Naive thymus-derived CD4-positive, alpha-beta T cell (primary cell): ENCODE results near the gene FAF1. TPM values are rescaled to one million over a fixed set of nuclear protein-coding genes. Genes with fewer than 3 reads are reported as not detected.
"Not testable (repeated sequence)": the region's sequence is repeated elsewhere in the genome, so short reads cannot be mapped to it uniquely, and the experiment has no call there.

Experiments used
- ATAC-seq: fragments of 150-1000 bp; cut with Tn5 transposase; 2 replicates; pipeline ENCODE4 v1.10.0; 2021; ENCODE audit warnings: mild to moderate bottlenecking, moderate library complexity
- CTCF ChIA-PET: fragments of 350-600 bp; sonication (Branson Sonifier 250); formaldehyde crosslinking; loops from one replicate; lab custom pipeline; 2021; ENCODE audit warnings: antibody characterized with exemption; lab: Charles Lee
- POLR2A ChIA-PET: fragments of 350-600 bp; sonication (Branson Sonifier 250); formaldehyde crosslinking; loops from one replicate; lab custom pipeline; 2021; ENCODE audit warnings: antibody characterized with exemption, inconsistent platforms; lab: Charles Lee
- DNase-seq, 9 donors: peaks; one replicate each; pipeline versions ENCODE4 v3.0.0 to v3.0.0-alpha.2; 2020 to 2022; ENCODE audit warnings: mixed read lengths in 1 of 9
- H3K27ac ChIP-seq: one replicate; pipeline ENCODE4 v1.7.0; 2013; ENCODE audit warnings: mild to moderate bottlenecking, low read depth, low read length, moderate library complexity
- H3K27me3 ChIP-seq, 2 donors: one replicate each; pipeline ENCODE4 v1.7.0; 2013; ENCODE audit warnings: low read length in 2 of 2, mild to moderate bottlenecking in 2 of 2, moderate library complexity in 2 of 2; ENCODE audit not compliant: control insufficient read depth in 2 of 2, insufficient read depth in 2 of 2
- H3K36me3 ChIP-seq, 3 experiments: 1 replicate in 2 of 3; 2 replicates in 1 of 3; pipeline ENCODE4 v1.7.0; 2013; ENCODE audit warnings: low read length in 3 of 3, mild to moderate bottlenecking in 3 of 3, moderate library complexity in 1 of 3; ENCODE audit not compliant: insufficient read depth in 3 of 3, control insufficient read depth in 2 of 3
- H3K4me1 ChIP-seq, 2 donors: one replicate each; pipeline ENCODE4 v1.7.0; 2013; ENCODE audit warnings: low read length in 2 of 2, mild to moderate bottlenecking in 2 of 2, moderate library complexity in 1 of 2; ENCODE audit not compliant: control insufficient read depth in 2 of 2, insufficient read depth in 2 of 2
- H3K4me3 ChIP-seq: 2 replicates; pipeline ENCODE4 v1.7.0; 2013; ENCODE audit warnings: mild to moderate bottlenecking, low read length
- H3K9me3 ChIP-seq, 3 experiments: 1 replicate in 2 of 3; 2 replicates in 1 of 3; pipeline ENCODE4 v1.7.0; 2013; ENCODE audit warnings: low read length in 3 of 3; ENCODE audit not compliant: control insufficient read depth in 2 of 3
- H3K27ac Mint-ChIP-seq, 9 donors: one replicate each; pipeline ENCODE4 v1.8.0; 2020 to 2022; ENCODE audit warnings: mixed read lengths in 9 of 9, mild to moderate bottlenecking in 8 of 9, moderate library complexity in 5 of 9, inconsistent platforms in 2 of 9
- H3K27me3 Mint-ChIP-seq, 5 donors: one replicate each; pipeline ENCODE4 v1.8.0; 2021 to 2022; ENCODE audit warnings: mixed read lengths in 5 of 5, mild to moderate bottlenecking in 1 of 5
- H3K36me3 Mint-ChIP-seq, 5 donors: one replicate each; pipeline ENCODE4 v1.8.0; 2020 to 2022; ENCODE audit warnings: mixed read lengths in 5 of 5, mild to moderate bottlenecking in 3 of 5, inconsistent platforms in 1 of 5
- H3K4me1 Mint-ChIP-seq, 7 donors: one replicate each; pipeline ENCODE4 v1.8.0; 2020 to 2022; ENCODE audit warnings: mixed read lengths in 7 of 7, mild to moderate bottlenecking in 3 of 7, inconsistent platforms in 1 of 7
- H3K4me3 Mint-ChIP-seq, 10 donors: one replicate each; pipeline ENCODE4 v1.8.0; 2020 to 2022; ENCODE audit warnings: mild to moderate bottlenecking in 10 of 10, mixed read lengths in 10 of 10, moderate library complexity in 6 of 10, inconsistent platforms in 2 of 10
- H3K9me3 Mint-ChIP-seq, 11 donors: one replicate each; pipeline ENCODE4 v1.8.0; 2020 to 2022; ENCODE audit warnings: mixed read lengths in 11 of 11, mild to moderate bottlenecking in 4 of 11, inconsistent platforms in 1 of 11, moderate library complexity in 1 of 11
- intact Hi-C, 2 donors: fragments of 100-400 bp; cut with micrococcal nuclease; formaldehyde crosslinking; loops; one replicate each; pipeline ENCODE4 v1.15.1; 2023
- polyA plus RNA-seq, 2 donors: library from polyadenylated mRNA; unstranded; fragments of 300-500 nt; fragmentation: Illumina TruSeq; gene quantifications; one replicate each; pipeline ENCODE4 v1.2.3, GENCODE V29; 2021
- total RNA-seq, 6 experiments: library from RNA in 5 of 6; stranded (reverse) in 5 of 6; gene quantifications; 1 replicate in 5 of 6; 2 replicates in 1 of 6; pipeline ENCODE4 v1.2.3 and lab custom pipeline; 2021 to 2026

The FAF1 gene
- total and polyA plus RNA-seq, 7 experiments from 2014 or later = 36.9 to 66.6 (median 48.5) TPM

- CTCF ChIA-PET = interaction anchor here (0.5 kb wide), 1 partner anchor 29 kb away, joined by 5 read pairs; no protein-coding TSS in a partner anchor
- peak overlapping the region in 2 of 10 donors; percentile 1 for H3K4me3 Mint-ChIP-seq
Measured at GRCh38 chr1:50724626-50725286, 235.3 kb downstream of the FAF1 start.

GRCh38 chr1:50720457-50721053 is 239.5 kb downstream of the FAF1 start:
- Mint-ChIP-seq H3K27me3 (no peaks in the 10 kb centered on the region), H3K4me3 (no peak overlapping the region), H3K36me3 (peaks cover 6 to 53% (median 28%) of the 10 kb centered on the region in 5 donors), H3K27ac (no peak overlapping the region), H3K9me3 (peaks cover 0 to 4% (median 0%) of the 10 kb centered on the region in 11 donors), H3K4me1 (peaks cover 11 to 29% (median 17%) of the 10 kb centered on the region in 7 donors)
- intact Hi-C loops = no loop called here
- no peaks in the 10 kb centered on the region for H3K9me3 ChIP-seq
- DNase-seq (no peak), ATAC-seq (no peak)
- no peak overlapping the region for H3K27ac ChIP-seq
- ChIA-PET CTCF (no interaction called here), POLR2A (interaction anchor here (0.6 kb wide), 1 partner anchor 53 kb away, joined by 3 read pairs; no protein-coding TSS in a partner anchor)
- peaks cover 6 to 9% of the 10 kb centered on the region in 2 donors for H3K4me1 ChIP-seq
- no peak overlapping the region for H3K4me3 ChIP-seq
- H3K36me3 ChIP-seq = no peaks in the 10 kb centered on the region
- no peaks in the 10 kb centered on the region for H3K27me3 ChIP-seq

More at GRCh38 chr1:50724626-50725286, 235.3 kb downstream of the FAF1 start:
- POLR2A ChIA-PET = no interaction called here
- Mint-ChIP-seq H3K36me3 (peaks cover 5 to 49% (median 24%) of the 10 kb centered on the region in 5 donors), H3K9me3 (peaks cover 0 to 1% (median 0%) of the 10 kb centered on the region in 11 donors), H3K27me3 (no peaks in the 10 kb centered on the region), H3K4me1 (peaks cover 14 to 42% (median 22%) of the 10 kb centered on the region in 7 donors), H3K27ac (peak overlapping the region in 4 of 9 donors; percentile 15 to 66 (median 42))
- intact Hi-C loops = no loop called here
- no peaks in the 10 kb centered on the region for H3K27me3 ChIP-seq
- DNase-seq (no peak), ATAC-seq (peak; percentile 59)
- H3K4me1 ChIP-seq = peaks cover 6 to 9% of the 10 kb centered on the region in 2 donors
- H3K36me3 ChIP-seq = no peaks in the 10 kb centered on the region
- H3K27ac ChIP-seq = no peak overlapping the region
- no peak overlapping the region for H3K4me3 ChIP-seq
- no peaks in the 10 kb centered on the region for H3K9me3 ChIP-seq

GRCh38 chr1:50719126-50719525 is 240.9 kb downstream of the FAF1 start:
- Mint-ChIP-seq H3K36me3 (peaks cover 6 to 48% (median 28%) of the 10 kb centered on the region in 5 donors), H3K27ac (no peak overlapping the region), H3K4me3 (no peak overlapping the region), H3K27me3 (no peaks in the 10 kb centered on the region), H3K9me3 (peaks cover 0 to 4% (median 0%) of the 10 kb centered on the region in 11 donors), H3K4me1 (peaks cover 0 to 15% (median 5%) of the 10 kb centered on the region in 7 donors)
- no peaks in the 10 kb centered on the region for H3K9me3 ChIP-seq
- no peak overlapping the region for H3K4me3 ChIP-seq
- CTCF ChIA-PET = no interaction called here
- POLR2A ChIA-PET = interaction anchor here (0.6 kb wide), 1 partner anchor 8 kb away, joined by 3 read pairs; no protein-coding TSS in a partner anchor
- no peak overlapping the region for H3K27ac ChIP-seq
- H3K36me3 ChIP-seq = no peaks in the 10 kb centered on the region
- intact Hi-C loops = no loop called here
- no peak for ATAC-seq
- no peaks in the 10 kb centered on the region for H3K27me3 ChIP-seq
- H3K4me1 ChIP-seq = peaks cover 0 to 2% of the 10 kb centered on the region in 2 donors
- DNase-seq = no peak

GRCh38 chr1:50717327-50717726 is 242.7 kb downstream of the FAF1 start:
- ATAC-seq (no peak), DNase-seq (no peak)
- no peak overlapping the region for H3K27ac ChIP-seq
- no peak overlapping the region for H3K4me3 ChIP-seq
- H3K36me3 Mint-ChIP-seq = peaks cover 2 to 41% (median 24%) of the 10 kb centered on the region in 5 donors
- H3K27ac Mint-ChIP-seq = no peak overlapping the region
- POLR2A ChIA-PET = no interaction called here
- no peak overlapping the region for H3K4me3 Mint-ChIP-seq
- H3K36me3 ChIP-seq = no peaks in the 10 kb centered on the region
- no peaks in the 10 kb centered on the region for H3K4me1 ChIP-seq
- intact Hi-C loops = no loop called here
- H3K9me3 ChIP-seq = no peaks in the 10 kb centered on the region
- no peaks in the 10 kb centered on the region for H3K27me3 ChIP-seq
- no peaks in the 10 kb centered on the region for H3K27me3 Mint-ChIP-seq
- CTCF ChIA-PET = no interaction called here
- peaks cover 0 to 4% (median 0%) of the 10 kb centered on the region in 7 donors for H3K4me1 Mint-ChIP-seq
- H3K9me3 Mint-ChIP-seq = peaks cover 0 to 4% (median 0%) of the 10 kb centered on the region in 11 donors

GRCh38 chr1:50716455-50716854 is 243.6 kb downstream of the FAF1 start:
- H3K9me3 Mint-ChIP-seq, H3K27ac Mint-ChIP-seq: not testable (repeated sequence)

GRCh38 chr1:50710099-50710498 is 250.0 kb downstream of the FAF1 start:
- no peak overlapping the region for H3K4me3 ChIP-seq
- POLR2A ChIA-PET = no interaction called here

More at GRCh38 chr1:50716455-50716854, 243.6 kb downstream of the FAF1 start:
- H3K27ac ChIP-seq, POLR2A ChIA-PET, H3K27me3 Mint-ChIP-seq, H3K4me3 Mint-ChIP-seq, H3K4me1 Mint-ChIP-seq, H3K4me3 ChIP-seq, H3K4me1 ChIP-seq, H3K36me3 ChIP-seq, ATAC-seq, H3K9me3 ChIP-seq, H3K27me3 ChIP-seq, DNase-seq, intact Hi-C loops, CTCF ChIA-PET: not testable (repeated sequence)
- H3K36me3 Mint-ChIP-seq = peaks cover 0 to 34% (median 18%) of the 10 kb centered on the region in 5 donors

More at GRCh38 chr1:50710099-50710498, 250.0 kb downstream of the FAF1 start:
- no peaks in the 10 kb centered on the region for H3K9me3 Mint-ChIP-seq
- no peaks in the 10 kb centered on the region for H3K4me1 ChIP-seq
- no peaks in the 10 kb centered on the region for H3K36me3 ChIP-seq
- H3K27me3 ChIP-seq = no peaks in the 10 kb centered on the region
- H3K27ac ChIP-seq = no peak overlapping the region
- no peaks in the 10 kb centered on the region for H3K9me3 ChIP-seq
- no peaks in the 10 kb centered on the region for H3K27me3 Mint-ChIP-seq
- DNase-seq (no peak), ATAC-seq (no peak)
- no peak overlapping the region for H3K27ac Mint-ChIP-seq
- CTCF ChIA-PET = no interaction called here
- H3K36me3 Mint-ChIP-seq = peaks cover 0 to 5% (median 0%) of the 10 kb centered on the region in 5 donors
- intact Hi-C loops = no loop called here
- H3K4me3 Mint-ChIP-seq = no peak overlapping the region
- peaks cover 0 to 11% (median 5%) of the 10 kb centered on the region in 7 donors for H3K4me1 Mint-ChIP-seq
